ENCODE measurements around the gene CDH3.

DNA sequence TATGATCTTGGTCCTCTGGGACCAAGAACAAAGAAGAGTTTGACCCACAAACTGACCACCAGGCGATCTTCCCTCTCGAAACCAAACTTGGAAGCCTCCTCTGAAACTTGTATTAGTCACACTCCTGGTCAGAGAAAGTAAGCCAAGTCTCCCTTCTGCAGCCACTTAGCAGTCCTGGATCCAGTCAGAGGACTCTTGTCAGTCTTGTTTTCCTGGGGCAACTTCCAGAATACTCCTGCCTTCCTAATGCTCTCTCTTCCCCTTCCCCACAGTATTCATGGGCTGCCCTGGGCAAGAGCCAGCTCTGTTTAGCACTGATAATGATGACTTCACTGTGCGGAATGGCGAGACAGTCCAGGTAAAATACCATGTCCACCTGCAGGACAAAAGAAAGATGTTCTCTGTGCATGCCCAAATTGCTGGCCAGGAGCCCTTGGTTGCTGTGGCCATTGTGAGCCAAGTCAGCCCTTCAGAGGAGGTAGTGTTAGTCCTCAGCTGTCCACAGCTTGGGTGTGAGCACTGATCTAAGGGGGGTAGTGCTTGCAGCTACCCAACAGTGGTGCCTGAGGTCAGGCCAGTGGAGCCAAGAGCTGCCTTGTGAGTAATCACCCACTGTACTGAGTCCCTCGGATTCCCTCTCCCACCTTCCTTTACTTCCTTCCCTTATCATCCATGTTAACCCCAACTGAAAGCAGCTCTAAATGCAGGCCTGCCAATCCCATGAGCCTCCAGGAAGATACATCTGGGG is 31.2 kb downstream of the CDH3 start:
- TF ChIP-seq POLR2A (IDR thresholded peaks at IDR 0.05): no peak
- TF ChIP-seq, protein P1, sequence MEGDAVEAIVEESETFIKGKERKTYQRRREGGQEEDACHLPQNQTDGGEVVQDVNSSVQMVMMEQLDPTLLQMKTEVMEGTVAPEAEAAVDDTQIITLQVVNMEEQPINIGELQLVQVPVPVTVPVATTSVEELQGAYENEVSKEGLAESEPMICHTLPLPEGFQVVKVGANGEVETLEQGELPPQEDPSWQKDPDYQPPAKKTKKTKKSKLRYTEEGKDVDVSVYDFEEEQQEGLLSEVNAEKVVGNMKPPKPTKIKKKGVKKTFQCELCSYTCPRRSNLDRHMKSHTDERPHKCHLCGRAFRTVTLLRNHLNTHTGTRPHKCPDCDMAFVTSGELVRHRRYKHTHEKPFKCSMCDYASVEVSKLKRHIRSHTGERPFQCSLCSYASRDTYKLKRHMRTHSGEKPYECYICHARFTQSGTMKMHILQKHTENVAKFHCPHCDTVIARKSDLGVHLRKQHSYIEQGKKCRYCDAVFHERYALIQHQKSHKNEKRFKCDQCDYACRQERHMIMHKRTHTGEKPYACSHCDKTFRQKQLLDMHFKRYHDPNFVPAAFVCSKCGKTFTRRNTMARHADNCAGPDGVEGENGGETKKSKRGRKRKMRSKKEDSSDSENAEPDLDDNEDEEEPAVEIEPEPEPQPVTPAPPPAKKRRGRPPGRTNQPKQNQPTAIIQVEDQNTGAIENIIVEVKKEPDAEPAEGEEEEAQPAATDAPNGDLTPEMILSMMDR (IDR thresholded peaks at IDR 0.05): no peak

Measured in body of pancreas (tissue), 4 donors.